GM12865 (cell line): Measurements from ENCODE around the gene CDADC1.

Experiments
- DNase-seq: peaks from one replicate; pipeline ENCODE4 v3.0.0; 2010; ENCODE audit warnings: low read depth
- H3K4me3 ChIP-seq: 2 replicates; pipeline ENCODE4 v1.5.1; 2011; ENCODE audit warnings: mild to moderate bottlenecking, low read depth, low read length, control low read depth
- CTCF ChIP-seq: IDR thresholded peaks from 2 replicates; pipeline ENCODE4 v1.5.1; 2011; ENCODE audit warnings: low read length, control low read depth, low read depth, inconsistent platforms; ENCODE audit not compliant: insufficient read depth; ENCODE audit errors: missing control alignments

Gene CDADC1

GRCh38 chr13:49220036-49220855 lies 27.5 kb upstream of the CDADC1 start, which contains the start of gene MLNR:
TSS of gene MLNR (plus strand) at chr13:49220338. CDS start at chr13:49220338, 0 bp downstream.
- peak; percentile 29 for TF ChIP-seq CTCF
- peak; percentile 11 for DNase-seq
- no peak within 1 kb of the TSS for H3K4me3 ChIP-seq

GRCh38 chr13:49220856-49221589 lies 26.7 kb upstream of the CDADC1 start:
- TF ChIP-seq CTCF: no peak
- DNase-seq: no peak
- H3K4me3 ChIP-seq: no peak overlapping the region

GRCh38 chr13:49221590-49221965 lies 26.1 kb upstream of the CDADC1 start:
- DNase-seq: no peak
- TF ChIP-seq CTCF: no peak
- H3K4me3 ChIP-seq: no peak overlapping the region

- TF ChIP-seq CTCF: no peak
- no peak overlapping the region for H3K4me3 ChIP-seq
- DNase-seq: no peak
Measured at GRCh38 chr13:49225223-49226042, 22.3 kb upstream of the CDADC1 start.

GRCh38 chr13:49226613-49227012 lies 21.1 kb upstream of the CDADC1 start:
- DNase-seq: no peak
- TF ChIP-seq CTCF: no peak
- H3K4me3 ChIP-seq: no peak overlapping the region

GRCh38 chr13:49234741-49235140 lies 13.0 kb upstream of the CDADC1 start:
- no peak overlapping the region for H3K4me3 ChIP-seq
- TF ChIP-seq CTCF: no peak
- DNase-seq: no peak
